Mesodermal cell (in vitro differentiated cells): ENCODE measurements around the gene DLG2.
"Not testable (repeated sequence)": the region's sequence is repeated elsewhere in the genome, so short reads cannot be mapped to it uniquely, and the experiment has no call there.

Experiments
- H3K27ac ChIP-seq: 2 replicates; pipeline ENCODE4 v1.7.0; 2013; ENCODE audit warnings: mild to moderate bottlenecking, low read depth, low read length, moderate library complexity; ENCODE audit not compliant: severe bottlenecking
- H3K36me3 ChIP-seq: 2 replicates; pipeline ENCODE4 v1.7.1; 2013; ENCODE audit warnings: mild to moderate bottlenecking, low read length, moderate library complexity; ENCODE audit not compliant: control insufficient read depth, insufficient read depth
- H3K4me1 ChIP-seq: one replicate; pipeline ENCODE4 v1.7.1; 2013; ENCODE audit warnings: mild to moderate bottlenecking, low read length; ENCODE audit not compliant: insufficient read depth, control insufficient read depth, poor library complexity, severe bottlenecking
- H3K4me3 ChIP-seq: 2 replicates; pipeline ENCODE4 v1.7.0; 2013; ENCODE audit warnings: low read length, control low read depth, mild to moderate bottlenecking; ENCODE audit not compliant: insufficient read depth, poor library complexity, severe bottlenecking; ENCODE audit errors: extremely low read depth
- H3K9me3 ChIP-seq: 2 replicates; pipeline ENCODE4 v1.7.1; 2013; ENCODE audit warnings: mild to moderate bottlenecking, low read length, moderate library complexity; ENCODE audit not compliant: control insufficient read depth
- WGBS, 2 experiments: methylation state at CpG; one replicate each; pipeline ENCODE4 v1.1.5; 2013; ENCODE audit warnings: missing lambda C conversion rate in 2 of 2; ENCODE audit not compliant: insufficient coverage in 2 of 2; 5-methylcytosine and 5-hydroxymethylcytosine counted together

DLG2 gene

GRCh38 chr11:85444479-85444878, 182.7 kb downstream of the DLG2 start:
- Histone ChIP-seq H3K4me1 (no peaks in the 10 kb centered on the region), H3K9me3 (no peaks in the 10 kb centered on the region), H3K4me3 (no peak overlapping the region), H3K36me3 (no peaks in the 10 kb centered on the region), H3K27ac (no peak overlapping the region)
- WGBS, 2 experiments: no CpG with 5 or more reads among the region's 1 CpG

GRCh38 chr11:85440273-85440672, 186.9 kb downstream of the DLG2 start:
- 100% methylated on average over 1 of the region's 1 CpG; no CpG with 5 or more reads in 1 of the 2 experiments for WGBS, 2 experiments
- Histone ChIP-seq H3K27ac (no peak overlapping the region), H3K4me1 (no peaks in the 10 kb centered on the region), H3K36me3 (no peaks in the 10 kb centered on the region), H3K9me3 (peaks cover under 1% of the 10 kb centered on the region), H3K4me3 (no peak overlapping the region)

- Histone ChIP-seq H3K36me3 (no peaks in the 10 kb centered on the region), H3K9me3 (peaks cover 4% of the 10 kb centered on the region), H3K4me1 (no peaks in the 10 kb centered on the region), H3K27ac (no peak overlapping the region), H3K4me3 (no peak overlapping the region)
- WGBS, 2 experiments: 100% methylated on average over 1 of the region's 1 CpG; no CpG with 5 or more reads in 1 of the 2 experiments
Observed at GRCh38 chr11:85438328-85438727, 188.8 kb downstream of the DLG2 start.

DNA sequence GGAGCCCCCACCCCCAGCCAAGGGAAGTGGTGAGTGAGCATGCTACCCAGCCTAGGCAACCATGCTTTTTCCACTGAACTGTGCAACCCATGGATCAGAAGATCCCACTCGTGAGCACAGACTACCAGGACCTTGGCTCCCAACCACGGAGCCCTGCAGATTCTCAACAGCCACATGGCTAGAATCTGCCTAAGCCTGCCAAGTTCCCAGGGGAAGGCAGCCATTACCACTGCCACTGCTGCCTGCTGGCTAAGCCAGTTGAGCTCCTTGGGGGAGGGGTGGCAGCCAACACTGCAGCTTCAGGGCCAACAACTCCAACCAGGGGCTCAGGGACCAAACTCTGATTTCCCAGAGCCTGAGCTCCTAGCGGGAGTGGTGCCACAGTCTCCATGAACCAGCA, 195.8 kb downstream of the DLG2 start:
- Histone ChIP-seq H3K4me1 (no peaks in the 10 kb centered on the region), H3K36me3 (no peaks in the 10 kb centered on the region), H3K4me3 (no peak overlapping the region), H3K9me3 (peaks cover 4% of the 10 kb centered on the region), H3K27ac (no peak overlapping the region)
- WGBS, 2 experiments: 89 to 92% methylated on average over 3 of the region's 3 CpGs

DNA sequence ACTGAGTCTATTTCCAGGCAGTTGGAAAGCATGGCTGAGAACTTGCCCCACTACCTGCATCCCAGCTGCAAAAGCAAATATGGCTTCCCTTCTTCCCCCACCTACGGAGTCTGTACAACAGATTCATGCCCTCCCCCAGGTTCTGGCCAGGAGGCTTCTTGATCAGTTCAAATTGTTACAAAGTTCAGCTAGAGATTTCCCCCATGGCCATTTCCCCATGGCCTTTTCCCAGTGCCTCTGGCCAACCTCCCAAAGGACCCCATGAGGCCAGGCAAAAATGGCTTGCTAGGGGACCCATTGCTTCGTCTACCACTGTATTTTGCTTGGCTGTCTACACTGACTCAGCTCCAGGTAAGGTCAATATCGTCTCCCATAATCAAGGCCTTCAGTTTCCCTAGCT, 203.3 kb downstream of the DLG2 start:
- 91 to 96% methylated on average over 2 to 3 of the region's 3 CpGs for WGBS, 2 experiments

DNA sequence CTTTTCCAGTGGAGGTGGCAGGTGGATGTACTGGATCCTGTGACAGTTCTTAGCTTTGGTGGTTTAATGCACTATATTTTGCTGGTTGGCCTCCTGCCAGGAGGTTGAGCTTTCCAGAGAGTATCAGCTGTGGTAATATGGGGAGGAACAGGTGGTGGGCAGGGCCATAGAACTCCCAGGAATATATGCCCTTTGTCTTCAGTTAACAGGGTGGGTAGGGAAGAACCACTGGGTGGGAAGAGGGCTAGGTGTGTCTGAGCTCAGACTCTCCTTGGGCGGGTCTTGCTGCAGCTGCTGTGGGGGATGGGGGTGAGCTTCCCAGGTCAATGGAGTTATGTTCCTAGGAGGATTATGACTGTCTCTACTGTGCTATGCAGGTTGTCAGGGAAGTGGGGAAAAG, 203.8 kb downstream of the DLG2 start:
- no peaks in the 10 kb centered on the region for H3K36me3 ChIP-seq
- H3K27ac ChIP-seq: no peak overlapping the region
- no peak overlapping the region for H3K4me3 ChIP-seq
- no CpG with 5 or more reads among the region's 1 CpG for WGBS, 2 experiments
- H3K4me1 ChIP-seq: no peaks in the 10 kb centered on the region
- H3K9me3 ChIP-seq: no peaks in the 10 kb centered on the region

More for the DNA sequence above, 203.3 kb downstream of the DLG2 start:
- Histone ChIP-seq H3K9me3 (no peaks in the 10 kb centered on the region), H3K27ac (no peak overlapping the region), H3K4me3 (no peak overlapping the region), H3K4me1 (no peaks in the 10 kb centered on the region), H3K36me3 (no peaks in the 10 kb centered on the region)

- WGBS, 2 experiments: 93% methylated on average over 2 of the region's 5 CpGs; no CpG with 5 or more reads in 1 of the 2 experiments
- H3K36me3 ChIP-seq: no peaks in the 10 kb centered on the region
- no peaks in the 10 kb centered on the region for H3K9me3 ChIP-seq
- H3K4me3 ChIP-seq: no peak overlapping the region
- H3K4me1 ChIP-seq: no peaks in the 10 kb centered on the region
- H3K27ac ChIP-seq: no peak overlapping the region
Observed at GRCh38 chr11:85414175-85414574, 213.0 kb downstream of the DLG2 start.

DNA sequence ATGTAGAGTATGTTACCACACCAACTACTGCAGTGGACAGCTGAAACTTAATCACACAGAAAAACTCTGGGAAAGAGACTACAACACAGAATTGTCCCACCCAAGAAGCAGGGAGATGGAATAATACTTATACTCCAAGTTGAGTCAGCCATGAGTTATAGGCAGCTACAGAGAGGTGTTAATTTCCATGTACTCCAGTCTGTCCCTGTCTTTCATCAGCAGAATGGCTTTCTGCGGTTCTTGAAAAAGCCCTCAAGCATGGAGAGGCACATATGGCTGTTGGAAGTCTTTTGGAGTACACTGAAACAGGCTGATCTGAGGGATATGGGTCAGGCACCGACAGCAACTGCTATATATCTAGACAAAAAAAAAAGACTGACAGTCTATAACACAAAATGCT, 219.5 kb downstream of the DLG2 start:
- Histone ChIP-seq H3K9me3 (no peaks in the 10 kb centered on the region), H3K4me3 (no peak overlapping the region), H3K36me3 (no peaks in the 10 kb centered on the region), H3K4me1 (no peaks in the 10 kb centered on the region), H3K27ac (no peak overlapping the region)
- WGBS, 2 experiments: no CpG with 5 or more reads among the region's 2 CpGs

DNA sequence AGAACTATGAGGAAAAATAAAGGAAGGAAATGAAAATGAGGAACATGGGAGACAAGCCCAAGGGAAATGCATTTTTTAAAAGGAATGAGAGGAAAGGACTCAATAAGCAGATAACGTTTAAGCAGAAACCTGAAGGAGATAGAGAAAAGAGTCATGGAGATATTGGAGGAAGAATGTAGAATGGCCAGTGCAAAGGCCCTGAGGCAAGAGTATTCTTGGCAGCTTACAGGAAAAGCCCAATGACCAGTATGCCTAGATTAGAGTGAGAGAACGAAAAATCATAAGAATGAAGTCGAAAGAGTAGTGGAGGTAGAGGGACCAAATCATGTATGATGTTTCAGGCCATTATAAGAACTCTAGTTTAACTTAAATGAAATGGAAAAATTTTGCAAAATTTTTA, 220.3 kb downstream of the DLG2 start:
- Histone ChIP-seq H3K4me1 (no peaks in the 10 kb centered on the region), H3K27ac (no peak overlapping the region), H3K4me3 (no peak overlapping the region), H3K36me3 (no peaks in the 10 kb centered on the region), H3K9me3 (no peaks in the 10 kb centered on the region)
- 80 to 87% methylated on average over 2 to 3 of the region's 3 CpGs for WGBS, 2 experiments

GRCh38 chr11:85406316-85406715, 220.8 kb downstream of the DLG2 start:
- no peaks in the 10 kb centered on the region for H3K4me1 ChIP-seq
- H3K27ac ChIP-seq: no peak overlapping the region
- WGBS, 2 experiments: 100% methylated on average over 1 of the region's 3 CpGs
- no peaks in the 10 kb centered on the region for H3K9me3 ChIP-seq
- H3K36me3 ChIP-seq: no peaks in the 10 kb centered on the region
- no peak overlapping the region for H3K4me3 ChIP-seq

- WGBS, 2 experiments: 72 to 81% methylated on average over 2 to 4 of the region's 4 CpGs
- not testable (repeated sequence) for H3K4me3 ChIP-seq, H3K9me3 ChIP-seq, H3K27ac ChIP-seq, H3K36me3 ChIP-seq, H3K4me1 ChIP-seq
Observed at GRCh38 chr11:85395515-85396055, 231.6 kb downstream of the DLG2 start.
